Neural progenitor cell (in vitro differentiated cells): ENCODE measurements around the gene SLC24A4. TPM values are rescaled to one million over a fixed set of nuclear protein-coding genes. Genes with fewer than 3 reads are reported as not detected.

Experiments used
- DNase-seq: peaks from one replicate; pipeline ENCODE4 v3.0.0-alpha.2; 2016; ENCODE audit warnings: low spot score
- H2AFZ ChIP-seq: fragments of 200-600 bp; sonication (generic); replicated peaks from 2 replicates; pipeline ENCODE4 v1.6.1; 2016; ENCODE audit warnings: antibody characterized with exemption
- H3F3A ChIP-seq: fragments of 200-600 bp; sonication (generic); 2 replicates; pipeline ENCODE4 v1.6.1; 2016; ENCODE audit warnings: antibody characterized with exemption, low read depth
- H3K27ac ChIP-seq: fragments of 200-600 bp; sonication (generic); 2 replicates; pipeline ENCODE4 v1.5.1; 2016; ENCODE audit warnings: mild to moderate bottlenecking
- H3K27me3 ChIP-seq: fragments of 200-600 bp; sonication (generic); 2 replicates; pipeline ENCODE4 v1.6.1; 2016; ENCODE audit warnings: mild to moderate bottlenecking, moderate library complexity
- H3K36me3 ChIP-seq: fragments of 200-600 bp; sonication (generic); 2 replicates; pipeline ENCODE4 v1.5.1; 2016
- H3K4me1 ChIP-seq: fragments of 200-600 bp; sonication (generic); 2 replicates; pipeline ENCODE4 v1.6.1; 2016; ENCODE audit warnings: mixed run types
- H3K4me2 ChIP-seq: fragments of 200-600 bp; sonication (generic); 2 replicates; pipeline ENCODE4 v1.6.1; 2016
- H3K4me3 ChIP-seq: fragments of 200-600 bp; sonication (generic); 2 replicates; pipeline ENCODE4 v1.5.1; 2016
- H3K79me2 ChIP-seq: fragments of 200-600 bp; sonication (generic); 2 replicates; pipeline ENCODE4 v1.6.1; 2016; ENCODE audit warnings: low read depth
- H3K9ac ChIP-seq: fragments of 200-600 bp; sonication (generic); 2 replicates; pipeline ENCODE4 v1.6.1; 2016
- H3K9me3 ChIP-seq: fragments of 200-600 bp; sonication (generic); 2 replicates; pipeline ENCODE4 v1.5.1; 2016; ENCODE audit warnings: low read depth
- H4K20me1 ChIP-seq: fragments of 200-600 bp; sonication (generic); 2 replicates; pipeline ENCODE4 v1.6.1; 2016; ENCODE audit warnings: low read depth
- H3K27ac Mint-ChIP-seq: 3 replicates; pipeline ENCODE4 v1.8.0; 2021; ENCODE audit warnings: mixed read lengths
- H3K27me3 Mint-ChIP-seq: 2 replicates; pipeline ENCODE4 v1.8.0; 2022; ENCODE audit warnings: low read depth, mild to moderate bottlenecking, inconsistent platforms, moderate library complexity, mixed read lengths; ENCODE audit not compliant: insufficient read depth
- H3K36me3 Mint-ChIP-seq: 3 replicates; pipeline ENCODE4 v1.8.0; 2021; ENCODE audit warnings: mixed read lengths
- H3K4me1 Mint-ChIP-seq: 3 replicates; pipeline ENCODE4 v1.8.0; 2021; ENCODE audit warnings: mixed read lengths
- H3K4me3 Mint-ChIP-seq: 3 replicates; pipeline ENCODE4 v1.8.0; 2021; ENCODE audit warnings: mild to moderate bottlenecking, moderate library complexity, mixed read lengths
- H3K9me3 Mint-ChIP-seq: 3 replicates; pipeline ENCODE4 v1.8.0; 2020; ENCODE audit warnings: mixed read lengths
- EZH2 ChIP-seq: fragments of 200-600 bp; sonication (generic); IDR thresholded peaks from 2 replicates; pipeline ENCODE4 v1.6.1; 2017; ENCODE audit warnings: antibody characterized with exemption, mild to moderate bottlenecking, moderate library complexity
- EZH2phosphoT487 ChIP-seq: fragments of 200-600 bp; sonication (generic); IDR thresholded peaks from 2 replicates; pipeline ENCODE4 v1.6.1; 2017; ENCODE audit warnings: antibody characterized with exemption
- total RNA-seq: library from RNA; depleted of rRNA; stranded (reverse); fragments of >200 nt; gene quantifications from 2 replicates; pipeline ENCODE4 v1.2.3, GENCODE V29; 2015; ENCODE audit warnings: low replicate concordance
- TF ChIP-seq, protein P1 (sequence below): fragments of 200-600 bp; sonication (generic); IDR thresholded peaks from 2 replicates; pipeline ENCODE4 v1.5.1; 2017; ENCODE audit warnings: antibody characterized with exemption, mild to moderate bottlenecking

Gene SLC24A4
- total RNA-seq, 1 donor from 2014 or later = 0.73 TPM

DNA sequence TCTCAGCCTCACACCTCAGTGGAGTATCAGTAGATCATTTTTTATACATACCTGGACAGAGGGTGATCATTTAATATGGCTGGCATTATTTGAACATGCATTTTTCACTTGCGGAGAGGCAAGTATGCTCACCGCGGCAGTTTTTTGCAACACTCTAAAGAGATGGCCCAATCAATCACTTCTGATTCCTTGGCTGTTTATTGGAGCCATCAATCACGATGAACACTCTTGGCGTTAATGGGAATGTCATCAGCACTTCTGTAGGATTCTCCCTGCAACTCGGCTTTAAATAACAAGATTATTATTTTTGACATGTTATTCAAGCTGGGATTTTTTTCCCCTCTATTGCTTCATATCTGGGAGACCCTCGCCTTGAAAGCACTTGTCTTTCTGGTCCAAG, 46.9 kb upstream of the SLC24A4 start:
- H3K27ac Mint-ChIP-seq = no peak overlapping the region

DNA sequence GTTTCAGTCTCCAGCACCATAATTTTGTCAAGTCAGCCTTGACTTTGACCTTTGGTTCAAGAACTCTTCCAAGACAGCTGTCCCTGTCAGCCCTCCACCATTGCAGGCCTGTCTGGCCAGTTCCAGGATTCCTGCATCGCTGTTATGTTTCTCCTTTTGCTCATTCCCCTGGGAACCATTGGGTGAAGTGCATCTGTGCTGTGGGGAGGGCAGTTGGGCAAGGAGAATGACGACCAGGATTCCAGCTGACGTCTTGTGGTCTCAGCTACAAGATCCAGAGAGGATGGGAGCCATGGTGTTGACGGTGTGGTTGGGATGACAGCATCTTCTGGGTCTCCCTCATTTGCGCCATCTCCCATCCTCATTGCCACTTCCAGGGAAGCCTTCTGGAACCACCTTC, 45.9 kb upstream of the SLC24A4 start:
- Histone ChIP-seq H3K9ac (no peak overlapping the region), H3K4me3 (no peak overlapping the region), H3K27me3 (no peaks in the 10 kb centered on the region), H4K20me1 (no peaks in the 10 kb centered on the region), H3K79me2 (no peaks in the 10 kb centered on the region), H3K27ac (no peak overlapping the region), H2AFZ (no peak overlapping the region), H3F3A (no peaks in the 10 kb centered on the region), H3K4me1 (no peaks in the 10 kb centered on the region), H3K9me3 (no peaks in the 10 kb centered on the region), H3K36me3 (no peaks in the 10 kb centered on the region), H3K4me2 (no peak overlapping the region)
- no peak for DNase-seq
- Mint-ChIP-seq H3K27ac (no peak overlapping the region), H3K36me3 (no peaks in the 10 kb centered on the region), H3K4me3 (no peak overlapping the region), H3K9me3 (peaks cover 4% of the 10 kb centered on the region), H3K4me1 (peaks cover 2% of the 10 kb centered on the region), H3K27me3 (peaks cover 4% of the 10 kb centered on the region)
- TF ChIP-seq EZH2 (no peak), EZH2phosphoT487 (no peak)
- TF ChIP-seq, protein P1, sequence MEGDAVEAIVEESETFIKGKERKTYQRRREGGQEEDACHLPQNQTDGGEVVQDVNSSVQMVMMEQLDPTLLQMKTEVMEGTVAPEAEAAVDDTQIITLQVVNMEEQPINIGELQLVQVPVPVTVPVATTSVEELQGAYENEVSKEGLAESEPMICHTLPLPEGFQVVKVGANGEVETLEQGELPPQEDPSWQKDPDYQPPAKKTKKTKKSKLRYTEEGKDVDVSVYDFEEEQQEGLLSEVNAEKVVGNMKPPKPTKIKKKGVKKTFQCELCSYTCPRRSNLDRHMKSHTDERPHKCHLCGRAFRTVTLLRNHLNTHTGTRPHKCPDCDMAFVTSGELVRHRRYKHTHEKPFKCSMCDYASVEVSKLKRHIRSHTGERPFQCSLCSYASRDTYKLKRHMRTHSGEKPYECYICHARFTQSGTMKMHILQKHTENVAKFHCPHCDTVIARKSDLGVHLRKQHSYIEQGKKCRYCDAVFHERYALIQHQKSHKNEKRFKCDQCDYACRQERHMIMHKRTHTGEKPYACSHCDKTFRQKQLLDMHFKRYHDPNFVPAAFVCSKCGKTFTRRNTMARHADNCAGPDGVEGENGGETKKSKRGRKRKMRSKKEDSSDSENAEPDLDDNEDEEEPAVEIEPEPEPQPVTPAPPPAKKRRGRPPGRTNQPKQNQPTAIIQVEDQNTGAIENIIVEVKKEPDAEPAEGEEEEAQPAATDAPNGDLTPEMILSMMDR = no peak

More for the DNA sequence above, 46.9 kb upstream of the SLC24A4 start:
- Mint-ChIP-seq H3K9me3 (no peaks in the 10 kb centered on the region), H3K36me3 (no peaks in the 10 kb centered on the region), H3K27me3 (peaks cover 4% of the 10 kb centered on the region), H3K4me3 (no peak overlapping the region), H3K4me1 (peaks cover 2% of the 10 kb centered on the region)
- H3K79me2 ChIP-seq = no peaks in the 10 kb centered on the region
- H3K27ac ChIP-seq = no peak overlapping the region
- H3K9ac ChIP-seq = no peak overlapping the region
- TF ChIP-seq EZH2 (no peak), EZH2phosphoT487 (no peak)
- TF ChIP-seq, protein P1 = no peak
- no peaks in the 10 kb centered on the region for H3K4me1 ChIP-seq
- H3F3A ChIP-seq = no peaks in the 10 kb centered on the region
- no peaks in the 10 kb centered on the region for H3K36me3 ChIP-seq
- H2AFZ ChIP-seq = no peak overlapping the region
- H4K20me1 ChIP-seq = no peaks in the 10 kb centered on the region
- H3K4me3 ChIP-seq = no peak overlapping the region
- no peaks in the 10 kb centered on the region for H3K27me3 ChIP-seq
- H3K4me2 ChIP-seq = no peak overlapping the region
- H3K9me3 ChIP-seq = no peaks in the 10 kb centered on the region
- no peak for DNase-seq

DNA sequence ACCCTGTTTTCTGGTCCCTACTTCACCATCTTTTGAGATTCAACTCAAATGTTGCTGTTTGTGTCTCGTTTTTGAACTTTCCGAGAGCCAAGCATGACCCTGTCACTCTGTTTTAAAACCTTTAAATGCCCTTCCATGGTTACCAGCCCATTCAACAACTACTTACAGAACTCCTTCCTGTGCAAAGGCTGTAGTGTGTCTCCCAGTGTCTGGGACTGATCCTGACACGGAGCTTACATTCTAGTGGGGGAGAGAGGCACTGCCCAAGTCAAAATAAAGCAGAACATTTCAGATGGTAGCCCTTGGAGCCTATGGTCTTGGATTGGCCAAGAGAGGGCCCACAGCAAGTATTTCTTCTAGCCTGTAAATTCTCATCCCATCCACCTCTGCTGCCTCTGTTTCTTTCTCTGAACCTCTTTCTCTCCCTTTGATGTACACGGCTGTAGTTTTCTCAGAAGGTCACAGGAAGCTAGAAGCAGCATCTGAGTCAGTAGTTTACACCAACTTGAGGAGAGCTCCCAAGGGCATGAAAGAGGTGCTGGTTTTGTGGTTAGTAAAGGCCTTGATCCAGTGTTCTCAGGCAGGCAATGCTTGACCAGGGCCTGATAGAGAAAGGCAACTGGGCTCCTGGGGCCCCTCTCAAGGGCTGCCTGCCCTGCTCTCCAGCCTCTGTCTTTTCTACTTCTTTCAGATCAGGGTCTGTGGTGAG, 42.3 kb upstream of the SLC24A4 start:
- H3K4me2 ChIP-seq = no peak overlapping the region
- H3F3A ChIP-seq = no peaks in the 10 kb centered on the region
- Mint-ChIP-seq H3K27me3 (peaks cover 4% of the 10 kb centered on the region), H3K4me1 (no peaks in the 10 kb centered on the region), H3K27ac (no peak overlapping the region), H3K4me3 (no peak overlapping the region), H3K36me3 (no peaks in the 10 kb centered on the region), H3K9me3 (peaks cover 4% of the 10 kb centered on the region)
- H3K4me3 ChIP-seq = no peak overlapping the region
- no peaks in the 10 kb centered on the region for H3K36me3 ChIP-seq
- no peaks in the 10 kb centered on the region for H3K4me1 ChIP-seq
- no peaks in the 10 kb centered on the region for H3K27me3 ChIP-seq
- H3K9me3 ChIP-seq = no peaks in the 10 kb centered on the region
- no peak overlapping the region for H3K9ac ChIP-seq
- no peak for TF ChIP-seq EZH2phosphoT487
- no peak for TF ChIP-seq EZH2
- TF ChIP-seq, protein P1 = no peak
- no peak overlapping the region for H2AFZ ChIP-seq
- H4K20me1 ChIP-seq = no peaks in the 10 kb centered on the region
- H3K27ac ChIP-seq = no peak overlapping the region
- H3K79me2 ChIP-seq = no peaks in the 10 kb centered on the region
- no peak for DNase-seq
